GM18507 (cell line): ENCODE results near the gene HEXIM1.
"Not testable (repeated sequence)": the region's sequence is repeated elsewhere in the genome, so short reads cannot be mapped to it uniquely, and the experiment has no call there.

Experiments used
- DNase-seq: peaks from one replicate; pipeline ENCODE4 v3.0.0; 2011; ENCODE audit warnings: low read depth; ENCODE audit not compliant: insufficient read length; ENCODE audit errors: extremely low spot score
- FAIRE-seq: peaks from 2 replicates; lab custom pipeline; 2011; peaks lifted over from hg19 to GRCh38; lab: Jason Lieb, UNC

Gene HEXIM1

GRCh38 chr17:45112559-45113423 lies 35.5 kb upstream of the HEXIM1 start:
- FAIRE-seq (no peak), DNase-seq (no peak)

GRCh38 chr17:45113424-45113754 lies 34.9 kb upstream of the HEXIM1 start:
- no peak for FAIRE-seq
- DNase-seq = no peak

- DNase-seq (no peak), FAIRE-seq (no peak)
These were observed 34.0 kb upstream of the HEXIM1 start for GRCh38 chr17:45114117-45114932.

GRCh38 chr17:45115015-45115625 lies 33.2 kb upstream of the HEXIM1 start:
- DNase-seq (no peak), FAIRE-seq (no peak)

- DNase-seq (no peak), FAIRE-seq (no peak)
These were observed 32.4 kb upstream of the HEXIM1 start for GRCh38 chr17:45115871-45116270.

GRCh38 chr17:45116434-45117016 lies 31.8 kb upstream of the HEXIM1 start:
- FAIRE-seq = no peak
- no peak for DNase-seq

GRCh38 chr17:45117334-45117733 lies 30.9 kb upstream of the HEXIM1 start:
- FAIRE-seq (no peak), DNase-seq (no peak)

GRCh38 chr17:45117848-45118646 lies 30.2 kb upstream of the HEXIM1 start:
- no peak for FAIRE-seq
- no peak for DNase-seq

GRCh38 chr17:45118691-45119090 lies 29.6 kb upstream of the HEXIM1 start:
- FAIRE-seq = no peak
- DNase-seq = no peak

- DNase-seq = no peak
- FAIRE-seq = no peak
These were observed 28.3 kb upstream of the HEXIM1 start for GRCh38 chr17:45119964-45120363.

GRCh38 chr17:45120558-45120957 lies 27.7 kb upstream of the HEXIM1 start:
- DNase-seq (no peak), FAIRE-seq (no peak)

- FAIRE-seq (no peak), DNase-seq (no peak)
These were observed 27.2 kb upstream of the HEXIM1 start for GRCh38 chr17:45121055-45121454.

GRCh38 chr17:45123076-45123770 lies 25.1 kb upstream of the HEXIM1 start:
- no peak for FAIRE-seq

GRCh38 chr17:45123930-45124796 lies 24.1 kb upstream of the HEXIM1 start:
- DNase-seq (no peak), FAIRE-seq (no peak)

More at GRCh38 chr17:45123076-45123770, 25.1 kb upstream of the HEXIM1 start:
- DNase-seq = no peak

- not testable (repeated sequence) for FAIRE-seq, DNase-seq
These were observed 23.5 kb upstream of the HEXIM1 start for GRCh38 chr17:45124797-45125122.

- FAIRE-seq (no peak), DNase-seq (no peak)
These were observed 22.8 kb upstream of the HEXIM1 start for GRCh38 chr17:45125509-45125908.

GRCh38 chr17:45127207-45127547 lies 21.1 kb upstream of the HEXIM1 start:
- no peak for FAIRE-seq
- DNase-seq = no peak
